Left kidney (tissue), 2 donors: ENCODE results near the gene PTGES2. TPM values are rescaled to one million over a fixed set of nuclear protein-coding genes. Genes with fewer than 3 reads are reported as not detected.
"Not testable (repeated sequence)": the region's sequence is repeated elsewhere in the genome, so short reads cannot be mapped to it uniquely, and the experiment has no call there.

Experiments
- DNase-seq: peaks from one replicate; pipeline ENCODE4 v3.0.0-alpha.2; 2013
- polyA plus RNA-seq: library from polyadenylated mRNA; unstranded; fragments of 120-200 nt; gene quantifications from one replicate; pipeline ENCODE4 v1.2.1, GENCODE V29; 2013; ENCODE audit not compliant: insufficient read length

The PTGES2 gene
- polyA plus RNA-seq, 1 donor, result 37.9 TPM

GRCh38 chr9:128118971-128119665 lies 8.4 kb downstream of the PTGES2 start:
- DNase-seq, result no peak

- DNase-seq, result no peak
Observed at GRCh38 chr9:128118472-128118857, 9.1 kb downstream of the PTGES2 start.

GRCh38 chr9:128117613-128118471 lies 9.7 kb downstream of the PTGES2 start:
- DNase-seq, result peak; percentile 84

GRCh38 chr9:128116104-128117083 lies 11.1 kb downstream of the PTGES2 start:
- DNase-seq, result no peak

GRCh38 chr9:128115187-128116103 lies 12.1 kb downstream of the PTGES2 start:
- DNase-seq, result no peak

GRCh38 chr9:128114326-128115186 lies 13.0 kb downstream of the PTGES2 start:
- no peak for DNase-seq

GRCh38 chr9:128113526-128114325 lies 13.8 kb downstream of the PTGES2 start:
- DNase-seq, result no peak

GRCh38 chr9:128111726-128112125 lies 15.8 kb downstream of the PTGES2 start:
- not testable (repeated sequence) for DNase-seq

- no peak for DNase-seq
Observed at GRCh38 chr9:128109050-128109709, 18.3 kb downstream of the PTGES2 start.

GRCh38 chr9:128108269-128109049 lies 19.1 kb downstream of the PTGES2 start:
- DNase-seq, result no peak

- DNase-seq, result no peak
Observed at GRCh38 chr9:128107468-128108268, 19.9 kb downstream of the PTGES2 start.

GRCh38 chr9:128106940-128107467 lies 20.5 kb downstream of the PTGES2 start:
- no peak for DNase-seq

- no peak for DNase-seq
Observed at GRCh38 chr9:128106181-128106939, 21.2 kb downstream of the PTGES2 start.

GRCh38 chr9:128105538-128106175 lies 21.9 kb downstream of the PTGES2 start:
- no peak for DNase-seq

- DNase-seq, result no peak
Observed at GRCh38 chr9:128104171-128104618, 23.3 kb downstream of the PTGES2 start.
